GM12878 (cell line): ENCODE measurements around the gene CYB5A. TPM values are rescaled to one million over a fixed set of nuclear protein-coding genes. Genes with fewer than 3 reads are reported as not detected.

Source experiments
- ATAC-seq: fragments of 200-7000 bp; cut with Tn5 transposase; 3 replicates; pipeline ENCODE4 v1.9.1; 2020; ENCODE audit warnings: mild to moderate bottlenecking, moderate library complexity
- BruUV-seq: library from RNA; stranded (reverse); fragments of 400-500 nt; replicated peaks from 2 replicates; lab custom pipeline; 2021; lab: Mats Ljungman, UMichigan
- CTCF ChIA-PET: fragments of 300-600 bp; sonication (Branson Sonifier 250); formaldehyde crosslinking; extraction: SDS; loops from one replicate; lab custom pipeline; 2021; ENCODE audit warnings: inconsistent platforms; lab: Yijun Ruan, JAX
- POLR2A ChIA-PET: fragments of 350-600 bp; formaldehyde crosslinking; extraction: SDS; loops from one replicate; lab custom pipeline; 2021; ENCODE audit warnings: inconsistent platforms; lab: Charles Lee
- RAD21 ChIA-PET: fragments of 300-600 bp; sonication (Branson Sonifier 250); formaldehyde crosslinking; loops from one replicate; lab custom pipeline; 2023; ENCODE audit warnings: antibody characterized with exemption; ENCODE audit not compliant: unreplicated experiment; lab: Charles Lee
- SMC1A ChIA-PET: fragments of 300-600 bp; sonication (Branson Sonifier 250); formaldehyde crosslinking; loops from one replicate; lab custom pipeline; 2023; ENCODE audit not compliant: unreplicated experiment, uncharacterized antibody; lab: Charles Lee
- DNase-seq: peaks from one replicate; pipeline ENCODE4 v3.0.0-alpha.2; 2011; ENCODE audit warnings: low read depth, low spot score
- FAIRE-seq: peaks from 3 replicates; lab custom pipeline; 2011; peaks lifted over from hg19 to GRCh38; lab: Jason Lieb, UNC
- H2AFZ ChIP-seq: 2 replicates; pipeline ENCODE4 v1.6.0; 2011; ENCODE audit warnings: low read depth, low read length, control low read depth; ENCODE audit not compliant: control insufficient read depth
- H3K27ac ChIP-seq: 2 replicates; pipeline ENCODE4 v1.5.1; 2011; ENCODE audit warnings: control low read depth; ENCODE audit not compliant: control insufficient read depth, insufficient read depth
- H3K27me3 ChIP-seq, 2 experiments: replicated peaks in 1 of 2; 2 replicates each; pipeline versions ENCODE4 v1.6.0 to v1.6.1; 2011; ENCODE audit warnings: low read length in 1 of 2; ENCODE audit not compliant: control insufficient read depth in 2 of 2, insufficient read depth in 2 of 2
- H3K36me3 ChIP-seq, 2 experiments: 2 replicates each; pipeline ENCODE4 v1.5.1; 2011; ENCODE audit warnings: low read length in 1 of 2; ENCODE audit not compliant: control insufficient read depth in 2 of 2, insufficient read depth in 2 of 2
- H3K4me1 ChIP-seq: 2 replicates; pipeline ENCODE4 v1.6.1; 2011; ENCODE audit warnings: mild to moderate bottlenecking, low read length, moderate library complexity, mixed read lengths; ENCODE audit not compliant: control insufficient read depth, insufficient read depth
- H3K4me2 ChIP-seq: 2 replicates; pipeline ENCODE4 v1.6.0; 2011; ENCODE audit warnings: control low read depth; ENCODE audit not compliant: control insufficient read depth, insufficient read depth
- H3K4me3 ChIP-seq: fragments of 200-600 bp; sonication (generic); 2 replicates; pipeline ENCODE4 v1.5.1; 2016
- H3K79me2 ChIP-seq: 2 replicates; pipeline ENCODE4 v1.6.0; 2011; ENCODE audit warnings: low read length; ENCODE audit not compliant: control insufficient read depth, insufficient read depth
- H3K9ac ChIP-seq: 2 replicates; pipeline ENCODE4 v1.8.0; 2011; ENCODE audit warnings: low read length, control low read depth, mixed read lengths; ENCODE audit not compliant: control insufficient read depth, insufficient read depth
- H3K9me3 ChIP-seq: replicated peaks from 3 replicates; pipeline ENCODE4 v1.5.1; 2011; ENCODE audit warnings: mild to moderate bottlenecking, low read length; ENCODE audit not compliant: control insufficient read depth, insufficient read depth
- H4K20me1 ChIP-seq: 2 replicates; pipeline ENCODE4 v1.6.0; 2011; ENCODE audit not compliant: control insufficient read depth, insufficient read depth
- BRCA1 ChIP-seq: IDR thresholded peaks from 2 replicates; pipeline ENCODE4 v1.6.1; 2011; ENCODE audit warnings: low read depth, low read length, improper control_type of control experiment
- DPF2 ChIP-seq: fragments of 450-650 bp; IDR thresholded peaks from 2 replicates; pipeline ENCODE4 v1.6.1; 2017; ENCODE audit warnings: mild to moderate bottlenecking
- EED ChIP-seq: sonication (generic); IDR thresholded peaks from 2 replicates; pipeline ENCODE4 v1.6.1; 2016; ENCODE audit warnings: antibody characterized with exemption, low read depth
- ETV6 ChIP-seq, 2 experiments: fragments of 450-650 bp in 1 of 2; IDR thresholded peaks in 1 of 2; conservative IDR thresholded peaks in 1 of 2; 2 replicates each; pipeline ENCODE4 v1.6.1; 2014; ENCODE audit warnings: antibody characterized with exemption in 1 of 2, borderline replicate concordance in 1 of 2, low read depth in 1 of 2, mild to moderate bottlenecking in 1 of 2, moderate library complexity in 1 of 2
- FOXK2 ChIP-seq: fragments of 450-650 bp; IDR thresholded peaks from 2 replicates; pipeline ENCODE4 v1.6.1; 2017; ENCODE audit warnings: mild to moderate bottlenecking, moderate library complexity
- FOXM1 ChIP-seq: IDR thresholded peaks from 2 replicates; pipeline ENCODE4 v1.6.1; 2012; ENCODE audit warnings: low read depth, mild to moderate bottlenecking, inconsistent platforms, low read length, moderate library complexity
- GATAD2B ChIP-seq: fragments of 450-650 bp; conservative IDR thresholded peaks from 2 replicates; pipeline ENCODE4 v1.6.1; 2017; ENCODE audit warnings: low read depth, mild to moderate bottlenecking, moderate library complexity
- IKZF1 ChIP-seq: fragments of 450-650 bp; conservative IDR thresholded peaks from 2 replicates; pipeline ENCODE4 v1.6.1; 2017; ENCODE audit warnings: antibody characterized with exemption, mild to moderate bottlenecking
- IKZF2 ChIP-seq, 2 experiments: fragments of 450-650 bp; IDR thresholded peaks; 2 replicates each; pipeline ENCODE4 v1.6.1; 2017; ENCODE audit warnings: mild to moderate bottlenecking in 2 of 2, moderate library complexity in 2 of 2
- JUNB ChIP-seq: IDR thresholded peaks from 2 replicates; pipeline ENCODE4 v1.6.1; 2016; ENCODE audit warnings: antibody characterized with exemption, mild to moderate bottlenecking
- MEF2B ChIP-seq: fragments of 450-650 bp; IDR thresholded peaks from 2 replicates; pipeline ENCODE4 v1.6.1; 2018; ENCODE audit warnings: mild to moderate bottlenecking, moderate library complexity; ENCODE audit not compliant: partially characterized antibody, poor library complexity, severe bottlenecking
- RCOR1 ChIP-seq: conservative IDR thresholded peaks from 2 replicates; pipeline ENCODE4 v1.6.1; 2012; ENCODE audit warnings: low read depth, low read length, improper control_type of control experiment
- RUNX3 ChIP-seq: IDR thresholded peaks from 2 replicates; pipeline ENCODE4 v1.6.1; 2012; ENCODE audit warnings: low read length, inconsistent platforms
- SIX5 ChIP-seq: IDR thresholded peaks from 2 replicates; pipeline ENCODE4 v1.6.1; 2011; ENCODE audit warnings: mild to moderate bottlenecking, low read depth, low read length, moderate library complexity; ENCODE audit not compliant: severe bottlenecking
- SMARCA5 ChIP-seq: fragments of 450-650 bp; IDR thresholded peaks from 2 replicates; pipeline ENCODE4 v1.6.1; 2017; ENCODE audit warnings: mild to moderate bottlenecking
- ZBED1 ChIP-seq: IDR thresholded peaks from 2 replicates; pipeline ENCODE4 v1.6.1; 2016; ENCODE audit warnings: borderline replicate concordance
- WGBS: methylation state at CpG from one replicate; pipeline ENCODE4 v1.1.6; 2016; ENCODE audit warnings: low lambda C conversion rate; ENCODE audit not compliant: insufficient replicate concordance, insufficient coverage; ENCODE audit errors: missing lambda C conversion rate; 5-methylcytosine and 5-hydroxymethylcytosine counted together
- in situ Hi-C: fragments of 300-500 bp; cut with MboI; formaldehyde crosslinking; loops from 9 replicates; pipeline ENCODE4 v1.14.3; 2018; ENCODE audit warnings: mixed read lengths
- intact Hi-C: fragments of 100-400 bp; cut with micrococcal nuclease; formaldehyde crosslinking; loops from one replicate; pipeline ENCODE4 v1.14.2; 2022; ENCODE audit not compliant: unreplicated experiment
- polyA plus RNA-seq, 11 experiments: library from polyadenylated mRNA; depleted of rRNA in 4 of 11; unstranded in 6 of 11; stranded (reverse) in 5 of 11; fragments of >200 nt; fragmentation: Nextera tagmentation in 4 of 11; fragmentation: Illumina TruSeq in 1 of 11; extraction: Ambion mirVana in 4 of 11; extraction: Trizol in 1 of 11; gene quantifications; 1 replicate in 1 of 11; 2 replicates in 10 of 11; pipeline versions ENCODE4 v1.2.1 to v1.2.3, GENCODE V29; 2011 to 2016; ENCODE audit warnings: inconsistent platforms in 2 of 11, missing spikeins in 2 of 11, low read depth in 1 of 11
- total RNA-seq, 4 experiments: library from RNA; depleted of rRNA in 3 of 4; stranded (reverse); fragments of >200 nt in 3 of 4; fragmentation: Illumina TruSeq in 1 of 4; extraction: Trizol in 1 of 4; gene quantifications; 2 replicates each; pipeline versions ENCODE4 v1.2.1 to v1.2.3, GENCODE V29; 2013 to 2021
- TF ChIP-seq, protein P1 (sequence below): fragments of 450-650 bp; IDR thresholded peaks from 2 replicates; pipeline ENCODE4 v1.6.1; 2017; ENCODE audit warnings: antibody characterized with exemption, mild to moderate bottlenecking, moderate library complexity
- TF ChIP-seq, protein P2 (sequence below), 3 experiments: IDR thresholded peaks in 2 of 3; conservative IDR thresholded peaks in 1 of 3; 2 replicates each; pipeline ENCODE4 v1.5.1; 2011; ENCODE audit warnings: low read depth in 3 of 3, low read length in 3 of 3, mild to moderate bottlenecking in 3 of 3, control low read depth in 2 of 3, moderate library complexity in 2 of 3, inconsistent platforms in 1 of 3, mixed read lengths in 1 of 3; ENCODE audit not compliant: control insufficient read depth in 2 of 3, insufficient read depth in 1 of 3; ENCODE audit errors: extremely low read depth in 1 of 3
- TF ChIP-seq, protein P3 (sequence below): IDR thresholded peaks from 2 replicates; pipeline ENCODE4 v1.6.1; 2012; ENCODE audit warnings: low read depth, low read length, improper control_type of control experiment

Gene CYB5A
- total and polyA plus RNA-seq, 10 of the 15 experiments (the other 5 are each of a cell fraction or from before 2014, with no cell fraction given), result 60.2 to 129 (median 103) TPM

DNA sequence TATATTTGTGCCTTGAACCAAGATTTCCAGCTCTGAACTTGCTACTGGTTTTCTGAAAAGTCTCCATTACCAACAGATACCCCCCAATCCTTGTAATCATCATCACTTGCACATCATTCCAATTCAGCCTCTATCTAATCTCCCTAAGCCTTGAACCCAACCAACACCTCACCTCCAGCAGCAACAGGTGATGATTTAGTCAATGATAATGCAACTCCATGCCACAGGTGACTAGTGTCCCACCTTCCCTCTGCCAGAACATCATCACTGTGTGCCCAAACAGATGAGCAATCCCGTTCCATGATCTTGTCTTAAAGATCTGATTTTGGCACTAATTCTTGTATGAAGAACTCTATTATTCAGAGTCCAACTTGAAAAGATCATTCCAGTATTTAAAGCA lies 75.9 kb downstream of the CYB5A start:
- H2AFZ ChIP-seq, result no peak overlapping the region
- no peak for DNase-seq
- RAD21 ChIA-PET, result no interaction called here
- CTCF ChIA-PET, result no interaction called here
- in situ Hi-C loops, result no loop called here
- H3K9ac ChIP-seq, result no peak overlapping the region
- H3K4me1 ChIP-seq, result no peaks in the 10 kb centered on the region
- POLR2A ChIA-PET, result no interaction called here
- H3K36me3 ChIP-seq, result no peaks in the 10 kb centered on the region
- no peak for ATAC-seq
- H3K4me2 ChIP-seq, result no peak overlapping the region
- 0 out of 4 replicates have a peak, but pooled peaks cover 0 to 1% of the 10 kb centered on the region in 2 experiments for H3K27me3 ChIP-seq
- H3K4me3 ChIP-seq, result no peak overlapping the region
- no peaks in the 10 kb centered on the region for H3K79me2 ChIP-seq
- BruUV-seq, result no TSS peak
- H3K9me3 ChIP-seq, result no peaks in the 10 kb centered on the region
- no peak for TF ChIP-seq BRCA1
- no peak for TF ChIP-seq SMARCA5
- no peak for TF ChIP-seq SIX5
- TF ChIP-seq JUNB, result no peak
- TF ChIP-seq, protein P1, sequence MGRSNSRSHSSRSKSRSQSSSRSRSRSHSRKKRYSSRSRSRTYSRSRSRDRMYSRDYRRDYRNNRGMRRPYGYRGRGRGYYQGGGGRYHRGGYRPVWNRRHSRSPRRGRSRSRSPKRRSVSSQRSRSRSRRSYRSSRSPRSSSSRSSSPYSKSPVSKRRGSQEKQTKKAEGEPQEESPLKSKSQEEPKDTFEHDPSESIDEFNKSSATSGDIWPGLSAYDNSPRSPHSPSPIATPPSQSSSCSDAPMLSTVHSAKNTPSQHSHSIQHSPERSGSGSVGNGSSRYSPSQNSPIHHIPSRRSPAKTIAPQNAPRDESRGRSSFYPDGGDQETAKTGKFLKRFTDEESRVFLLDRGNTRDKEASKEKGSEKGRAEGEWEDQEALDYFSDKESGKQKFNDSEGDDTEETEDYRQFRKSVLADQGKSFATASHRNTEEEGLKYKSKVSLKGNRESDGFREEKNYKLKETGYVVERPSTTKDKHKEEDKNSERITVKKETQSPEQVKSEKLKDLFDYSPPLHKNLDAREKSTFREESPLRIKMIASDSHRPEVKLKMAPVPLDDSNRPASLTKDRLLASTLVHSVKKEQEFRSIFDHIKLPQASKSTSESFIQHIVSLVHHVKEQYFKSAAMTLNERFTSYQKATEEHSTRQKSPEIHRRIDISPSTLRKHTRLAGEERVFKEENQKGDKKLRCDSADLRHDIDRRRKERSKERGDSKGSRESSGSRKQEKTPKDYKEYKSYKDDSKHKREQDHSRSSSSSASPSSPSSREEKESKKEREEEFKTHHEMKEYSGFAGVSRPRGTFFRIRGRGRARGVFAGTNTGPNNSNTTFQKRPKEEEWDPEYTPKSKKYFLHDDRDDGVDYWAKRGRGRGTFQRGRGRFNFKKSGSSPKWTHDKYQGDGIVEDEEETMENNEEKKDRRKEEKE, result no peak
- no peak for TF ChIP-seq RCOR1
- TF ChIP-seq FOXK2, result no peak
- TF ChIP-seq, protein P2, sequence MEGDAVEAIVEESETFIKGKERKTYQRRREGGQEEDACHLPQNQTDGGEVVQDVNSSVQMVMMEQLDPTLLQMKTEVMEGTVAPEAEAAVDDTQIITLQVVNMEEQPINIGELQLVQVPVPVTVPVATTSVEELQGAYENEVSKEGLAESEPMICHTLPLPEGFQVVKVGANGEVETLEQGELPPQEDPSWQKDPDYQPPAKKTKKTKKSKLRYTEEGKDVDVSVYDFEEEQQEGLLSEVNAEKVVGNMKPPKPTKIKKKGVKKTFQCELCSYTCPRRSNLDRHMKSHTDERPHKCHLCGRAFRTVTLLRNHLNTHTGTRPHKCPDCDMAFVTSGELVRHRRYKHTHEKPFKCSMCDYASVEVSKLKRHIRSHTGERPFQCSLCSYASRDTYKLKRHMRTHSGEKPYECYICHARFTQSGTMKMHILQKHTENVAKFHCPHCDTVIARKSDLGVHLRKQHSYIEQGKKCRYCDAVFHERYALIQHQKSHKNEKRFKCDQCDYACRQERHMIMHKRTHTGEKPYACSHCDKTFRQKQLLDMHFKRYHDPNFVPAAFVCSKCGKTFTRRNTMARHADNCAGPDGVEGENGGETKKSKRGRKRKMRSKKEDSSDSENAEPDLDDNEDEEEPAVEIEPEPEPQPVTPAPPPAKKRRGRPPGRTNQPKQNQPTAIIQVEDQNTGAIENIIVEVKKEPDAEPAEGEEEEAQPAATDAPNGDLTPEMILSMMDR (IDR thresholded peaks at IDR 0.05 in 2 of 3, conservative IDR thresholded peaks at IDR 0.05 in 1 of 3; ENCODE audit: control insufficient read depth in 2 of 3, extremely low read depth in 1 of 3, insufficient read depth in 1 of 3, low read depth in 3 of 3, low read length in 3 of 3), result no peak
- no peak for TF ChIP-seq ZBED1
- TF ChIP-seq RUNX3, result no peak
- no peak for TF ChIP-seq DPF2
- no peak for TF ChIP-seq GATAD2B
- TF ChIP-seq IKZF1, result no peak
- TF ChIP-seq, protein P3, sequence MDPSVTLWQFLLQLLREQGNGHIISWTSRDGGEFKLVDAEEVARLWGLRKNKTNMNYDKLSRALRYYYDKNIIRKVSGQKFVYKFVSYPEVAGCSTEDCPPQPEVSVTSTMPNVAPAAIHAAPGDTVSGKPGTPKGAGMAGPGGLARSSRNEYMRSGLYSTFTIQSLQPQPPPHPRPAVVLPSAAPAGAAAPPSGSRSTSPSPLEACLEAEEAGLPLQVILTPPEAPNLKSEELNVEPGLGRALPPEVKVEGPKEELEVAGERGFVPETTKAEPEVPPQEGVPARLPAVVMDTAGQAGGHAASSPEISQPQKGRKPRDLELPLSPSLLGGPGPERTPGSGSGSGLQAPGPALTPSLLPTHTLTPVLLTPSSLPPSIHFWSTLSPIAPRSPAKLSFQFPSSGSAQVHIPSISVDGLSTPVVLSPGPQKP, result no peak
- TF ChIP-seq IKZF2 (IDR thresholded peaks at IDR 0.05), result no peak
- no peak for TF ChIP-seq MEF2B
- TF ChIP-seq ETV6 (conservative IDR thresholded peaks at IDR 0.05 in 1 of 2, IDR thresholded peaks at IDR 0.05 in 1 of 2; ENCODE audit: borderline replicate concordance in 1 of 2, low read depth in 1 of 2), result no peak
- no peak for TF ChIP-seq EED
- TF ChIP-seq FOXM1, result no peak
- SMC1A ChIA-PET, result no interaction called here
- intact Hi-C loops, result no loop called here
- no peak for FAIRE-seq
- H4K20me1 ChIP-seq, result no peaks in the 10 kb centered on the region
- 28% methylated on average over 1 of the region's 1 CpG for WGBS
- H3K27ac ChIP-seq, result no peak overlapping the region
